Subcutaneous adipose tissue (tissue), 4 donors: Measurements from ENCODE around the gene SPRN. TPM values are rescaled to one million over a fixed set of nuclear protein-coding genes. Genes with fewer than 3 reads are reported as not detected.

ENCODE experiments used
- total RNA-seq, 4 donors: library from RNA; depleted of rRNA; stranded (reverse); fragments of >200 nt; gene quantifications; one replicate each; pipeline ENCODE4 v1.1.0, GENCODE V29; 2016
- TF ChIP-seq, protein P1 (sequence below): fragments of 450-650 bp; IDR thresholded peaks from one replicate; pipeline ENCODE4 v1.5.1; 2016; ENCODE audit warnings: low read depth, mild to moderate bottlenecking, control low read depth, antibody characterized with exemption, moderate library complexity

SPRN gene
- total RNA-seq, 4 donors from 2014 or later: not detected

DNA sequence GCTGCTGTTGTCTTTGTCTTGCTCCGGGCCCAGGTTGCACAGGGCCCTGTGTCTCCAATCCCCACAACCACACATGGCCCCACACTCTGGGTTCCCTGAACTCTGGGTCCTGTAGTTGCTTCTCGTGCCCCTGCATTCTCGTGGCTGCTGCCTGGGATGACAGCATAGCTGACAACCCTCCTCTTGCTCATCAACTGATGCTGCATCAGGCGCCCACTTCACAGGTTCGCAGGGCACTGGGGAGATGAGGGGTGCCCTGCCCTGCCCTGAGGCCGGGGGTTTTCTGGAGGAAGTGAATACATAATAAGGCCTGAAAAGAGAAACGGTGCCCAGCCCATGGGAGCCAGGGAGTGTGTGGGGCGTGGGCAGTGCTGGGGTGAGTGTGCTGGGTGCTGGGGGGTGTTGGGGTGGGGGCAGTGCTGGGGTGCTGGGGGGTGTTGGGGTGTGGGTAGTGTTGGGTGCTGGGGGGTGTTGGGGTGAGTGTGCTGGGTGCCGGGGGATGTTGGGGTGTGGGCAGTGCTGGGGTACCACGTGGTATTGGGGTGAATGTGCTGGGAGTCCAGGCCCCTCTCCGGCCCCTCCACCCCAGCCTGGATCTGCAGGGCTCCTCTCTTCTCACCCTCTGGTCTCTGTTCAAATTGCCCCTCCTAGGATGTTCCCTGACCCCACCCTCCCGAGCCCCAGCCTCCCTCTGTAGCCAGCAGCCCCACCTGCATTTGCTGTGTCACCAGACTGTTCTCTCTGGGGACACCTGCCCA, 32.5 kb downstream of the SPRN start:
- TF ChIP-seq, protein P1, sequence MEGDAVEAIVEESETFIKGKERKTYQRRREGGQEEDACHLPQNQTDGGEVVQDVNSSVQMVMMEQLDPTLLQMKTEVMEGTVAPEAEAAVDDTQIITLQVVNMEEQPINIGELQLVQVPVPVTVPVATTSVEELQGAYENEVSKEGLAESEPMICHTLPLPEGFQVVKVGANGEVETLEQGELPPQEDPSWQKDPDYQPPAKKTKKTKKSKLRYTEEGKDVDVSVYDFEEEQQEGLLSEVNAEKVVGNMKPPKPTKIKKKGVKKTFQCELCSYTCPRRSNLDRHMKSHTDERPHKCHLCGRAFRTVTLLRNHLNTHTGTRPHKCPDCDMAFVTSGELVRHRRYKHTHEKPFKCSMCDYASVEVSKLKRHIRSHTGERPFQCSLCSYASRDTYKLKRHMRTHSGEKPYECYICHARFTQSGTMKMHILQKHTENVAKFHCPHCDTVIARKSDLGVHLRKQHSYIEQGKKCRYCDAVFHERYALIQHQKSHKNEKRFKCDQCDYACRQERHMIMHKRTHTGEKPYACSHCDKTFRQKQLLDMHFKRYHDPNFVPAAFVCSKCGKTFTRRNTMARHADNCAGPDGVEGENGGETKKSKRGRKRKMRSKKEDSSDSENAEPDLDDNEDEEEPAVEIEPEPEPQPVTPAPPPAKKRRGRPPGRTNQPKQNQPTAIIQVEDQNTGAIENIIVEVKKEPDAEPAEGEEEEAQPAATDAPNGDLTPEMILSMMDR: no peak

DNA sequence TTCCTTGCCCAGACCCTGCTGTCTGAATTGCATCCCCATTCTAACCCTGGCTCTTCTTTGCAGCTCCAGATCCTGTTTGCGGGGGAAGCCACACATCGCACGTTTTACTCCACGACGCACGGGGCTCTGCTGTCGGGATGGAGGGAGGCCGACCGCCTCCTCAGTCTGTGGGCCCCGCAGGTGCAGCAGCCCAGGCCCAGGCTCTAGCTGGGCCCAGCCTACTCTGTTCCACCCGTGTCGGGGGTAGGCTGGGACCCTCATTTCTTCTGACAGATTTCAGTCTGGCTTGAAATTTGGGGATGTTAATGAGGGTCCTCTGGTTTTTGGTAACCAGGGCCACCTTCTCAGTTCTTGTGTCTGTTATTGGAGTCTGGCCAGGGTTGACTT, 33.2 kb downstream of the SPRN start:
- TF ChIP-seq, protein P1: no peak

DNA sequence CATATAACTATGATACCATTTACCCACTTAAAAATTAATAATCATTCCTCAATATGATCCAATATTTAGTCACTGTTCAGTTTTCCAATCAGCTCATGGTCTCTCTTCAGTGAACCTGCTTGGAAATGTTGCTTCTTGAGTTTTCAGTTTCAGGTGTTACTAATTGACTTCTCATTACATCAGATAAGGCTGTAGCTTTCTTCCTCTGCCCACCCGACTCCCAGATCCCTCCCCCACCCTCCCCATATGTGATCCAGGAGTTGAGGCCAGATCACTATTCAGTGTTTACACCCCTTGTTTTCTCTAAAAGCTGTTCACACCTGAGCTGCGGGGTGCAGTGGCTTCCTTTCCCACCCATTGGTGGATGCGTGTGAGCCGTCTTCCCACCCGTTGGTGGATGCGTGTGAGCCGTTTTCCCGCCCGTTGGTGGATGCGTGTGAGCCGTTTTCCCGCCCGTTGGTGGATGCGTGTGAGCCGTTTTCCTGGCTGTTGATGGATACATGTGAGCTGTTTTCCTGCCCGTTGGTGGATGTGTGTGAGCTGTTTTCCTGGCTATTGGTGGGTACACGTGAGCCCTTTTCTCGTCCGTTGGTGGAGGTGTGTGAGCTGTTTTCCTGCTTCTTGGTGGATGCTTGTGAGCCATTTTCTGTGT, 33.7 kb downstream of the SPRN start:
- TF ChIP-seq, protein P1: no peak

DNA sequence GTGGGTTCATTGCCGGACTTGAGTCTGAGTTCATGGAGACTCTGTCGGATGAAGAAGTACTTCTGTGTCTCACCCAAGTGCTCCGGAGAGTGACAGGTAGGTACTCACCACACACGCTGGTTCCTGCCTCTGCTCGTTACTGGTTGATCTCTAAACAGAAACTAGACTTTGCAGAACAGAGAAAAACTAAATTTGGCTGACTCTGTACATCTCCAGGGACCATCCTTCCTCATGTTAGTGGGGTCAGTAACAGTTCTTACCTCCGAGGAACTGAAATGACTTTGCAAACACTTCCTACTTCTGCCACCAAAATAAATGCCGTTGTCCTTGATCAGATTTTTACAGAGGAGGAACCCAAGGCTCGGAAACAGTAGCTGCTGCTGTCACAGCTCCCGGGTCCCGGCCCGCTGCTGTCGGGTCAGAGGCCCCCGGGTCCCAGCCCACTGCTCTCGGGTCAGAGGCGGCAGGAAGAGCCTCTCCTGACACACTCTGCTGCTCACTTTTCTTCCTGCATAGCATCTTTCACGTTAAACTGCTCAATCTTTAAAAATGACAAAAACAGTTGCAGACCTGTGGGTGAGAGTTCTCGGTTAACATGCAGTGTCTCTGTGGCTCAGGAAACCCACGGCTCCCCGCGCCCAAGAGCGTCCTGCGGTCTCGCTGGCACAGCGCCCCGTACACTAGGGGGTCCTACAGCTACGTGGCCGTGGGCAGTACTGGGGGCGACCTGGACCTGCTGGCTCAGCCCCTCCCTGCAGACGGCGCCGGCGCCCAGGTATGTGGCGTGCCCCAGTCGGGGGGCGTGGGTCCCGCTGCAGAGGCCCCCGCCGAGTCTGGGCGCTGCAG, 35.2 kb downstream of the SPRN start:
- TF ChIP-seq, protein P1: no peak

DNA sequence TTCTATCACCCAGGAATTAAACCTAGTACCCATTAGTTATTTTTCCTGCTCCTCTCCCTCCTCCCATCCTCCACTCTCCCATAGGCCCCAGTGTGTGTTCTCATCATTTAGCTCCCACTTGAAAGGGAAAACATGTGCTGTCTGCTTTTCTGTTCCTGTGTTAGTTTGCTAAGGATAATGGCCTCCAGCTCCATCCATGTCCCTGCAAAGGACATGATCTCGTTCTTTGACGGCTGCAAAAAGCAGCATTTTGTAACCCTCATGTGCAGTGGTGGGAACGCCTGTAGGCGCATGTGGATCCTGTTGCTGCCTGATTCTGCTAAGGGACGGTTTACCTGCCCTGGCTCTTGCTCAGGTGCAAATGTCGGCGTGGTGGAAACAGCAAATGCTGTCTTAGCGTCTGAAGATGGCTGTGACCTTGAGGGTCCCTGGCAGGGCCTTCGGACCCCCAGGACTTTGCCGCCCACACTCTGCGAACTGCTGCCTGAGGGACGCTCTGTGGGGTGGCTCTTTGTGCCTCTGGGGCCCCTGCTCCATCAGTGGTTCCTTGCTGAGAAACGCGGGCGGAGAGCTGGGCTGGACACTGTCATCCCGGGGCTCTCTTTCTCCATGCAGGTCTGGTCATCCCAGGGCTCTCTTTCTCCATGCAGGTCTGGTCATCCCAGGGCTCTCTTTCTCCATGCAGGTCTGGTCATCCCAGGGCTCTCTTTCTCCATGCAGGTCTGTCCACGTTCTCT, 36.0 kb downstream of the SPRN start:
- TF ChIP-seq, protein P1: no peak

DNA sequence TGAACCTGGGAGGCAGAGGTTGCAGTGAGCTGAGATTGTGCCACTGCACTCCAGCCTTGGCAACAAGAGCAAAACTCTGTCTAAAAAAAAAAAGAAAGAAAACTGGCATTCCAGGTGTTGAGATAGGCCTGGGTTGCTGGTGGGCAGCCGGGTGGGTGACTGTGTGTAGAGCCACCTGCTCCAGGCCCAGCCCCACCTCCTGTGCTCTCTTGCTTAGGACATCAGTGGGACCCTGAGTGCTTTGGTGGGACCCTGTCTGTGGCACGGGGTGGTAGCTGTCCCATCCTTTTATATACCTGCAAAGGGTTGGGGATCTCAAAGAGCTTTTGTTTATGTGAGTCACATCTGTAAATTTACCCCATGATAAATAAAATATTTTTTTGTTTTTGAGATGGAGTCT, 39.2 kb downstream of the SPRN start:
- TF ChIP-seq, protein P1: no peak
